GM18873 (cell line): ENCODE results near the gene PSD4.

Experiments
- ATAC-seq: cut with Tn5 transposase; IDR thresholded peaks from one replicate; pipeline ENCODE4 v1.9.1; 2021; ENCODE audit warnings: mild to moderate bottlenecking, moderate library complexity, moderate number of reproducible peaks; ENCODE audit not compliant: unreplicated experiment, low FRiP score

PSD4 gene

GRCh38 chr2:113173542-113174375 is at the start of gene PSD4:
TSS of gene PSD4 (plus strand) at chr2:113173971. CDS start at chr2:113182457, 8,486 bp downstream.
- peak; percentile 75 for ATAC-seq

GRCh38 chr2:113124181-113124961 is 49.4 kb upstream of the PSD4 start:
- no peak for ATAC-seq

- ATAC-seq, result no peak
These were observed 48.6 kb upstream of the PSD4 start for GRCh38 chr2:113124984-113125855.

- ATAC-seq, result no peak
These were observed 46.7 kb upstream of the PSD4 start, which contains the start of gene IL1RN for GRCh38 chr2:113126845-113127645. TSS of gene IL1RN (plus strand) at chr2:113127598. CDS start at chr2:113127625, 27 bp downstream.

GRCh38 chr2:113127646-113128570 is 45.9 kb upstream of the PSD4 start:
- no peak for ATAC-seq

GRCh38 chr2:113129519-113130078 is 44.2 kb upstream of the PSD4 start:
- no peak for ATAC-seq

- ATAC-seq, result no peak
These were observed 42.2 kb upstream of the PSD4 start for GRCh38 chr2:113131352-113132185.

GRCh38 chr2:113132414-113133021 is 41.3 kb upstream of the PSD4 start:
- no peak for ATAC-seq

GRCh38 chr2:113133704-113134598 is 39.8 kb upstream of the PSD4 start:
- ATAC-seq, result no peak

GRCh38 chr2:113134717-113135116 is 39.1 kb upstream of the PSD4 start:
- ATAC-seq, result no peak

- no peak for ATAC-seq
These were observed 38.5 kb upstream of the PSD4 start for GRCh38 chr2:113135317-113135716.

GRCh38 chr2:113136828-113137775 is 36.7 kb upstream of the PSD4 start:
- no peak for ATAC-seq

GRCh38 chr2:113137827-113138226 is 35.9 kb upstream of the PSD4 start:
- ATAC-seq, result no peak

GRCh38 chr2:113138428-113139322 is 35.1 kb upstream of the PSD4 start:
- no peak for ATAC-seq
